SK-N-SH treated with all-trans-retinoic acid at 6 μM for 48 hours (cell line): ENCODE data around the gene SLC9A2.

Source experiments
- GLIS3 ChIP-seq: fragments of 250-450 bp; sonication (Bioruptor Pico); IDR thresholded peaks from 2 replicates; pipeline ENCODE4 v1.5.0; 2020; ENCODE audit warnings: mild to moderate bottlenecking, moderate library complexity
- OSR1 ChIP-seq: fragments of 250-450 bp; sonication (Bioruptor Pico); IDR thresholded peaks from 2 replicates; pipeline ENCODE4 v1.8.0; 2022; ENCODE audit warnings: moderate library complexity, mild to moderate bottlenecking, inconsistent platforms
- ZNF8 ChIP-seq: fragments of 450-650 bp; formaldehyde crosslinking; IDR thresholded peaks from 2 replicates; pipeline ENCODE4 v1.5.0; 2020; ENCODE audit warnings: mild to moderate bottlenecking, moderate library complexity

DNA sequence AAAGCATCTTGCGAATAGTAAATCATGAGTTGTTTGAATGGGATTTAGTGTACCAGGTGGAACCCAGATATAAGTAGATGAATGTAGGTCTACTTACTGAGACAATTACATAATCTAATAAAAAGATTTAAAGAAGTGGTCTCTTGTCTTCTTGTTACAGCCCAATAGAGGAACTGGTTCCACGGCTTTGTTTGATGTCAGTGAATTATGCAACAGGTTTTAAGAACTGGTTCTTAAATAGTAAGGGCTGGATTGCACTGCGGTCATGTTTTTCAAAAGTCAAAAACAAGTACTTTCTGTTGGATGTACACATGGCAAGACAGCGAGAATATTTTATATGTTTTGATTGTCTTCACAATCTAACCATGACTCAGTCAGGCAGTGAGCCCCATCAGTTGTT, 15.4 kb upstream of the SLC9A2 start:
- no peak for TF ChIP-seq GLIS3
- no peak for TF ChIP-seq OSR1 (CRISPR knock-in tag)
- TF ChIP-seq ZNF8 (CRISPR knock-in tag) = no peak
